Activated CD4-positive, alpha-beta memory T cell treated with anti-CD3 and anti-CD28 coated beads, Interleukin-2, amount 10 ng/mL, durations not matched to agents 7 days and 5 days (primary cell): ENCODE data around the gene TDRD7. TPM values are rescaled to one million over a fixed set of nuclear protein-coding genes. Genes with fewer than 3 reads are reported as not detected.

Experiments used
- CTCF ChIA-PET: fragments of 350-600 bp; sonication (Branson Sonifier 250); formaldehyde crosslinking; loops from one replicate; lab custom pipeline; 2021; ENCODE audit warnings: antibody characterized with exemption, inconsistent platforms; lab: Charles Lee
- POLR2A ChIA-PET: fragments of 350-600 bp; sonication (Branson Sonifier 250); formaldehyde crosslinking; loops from one replicate; lab custom pipeline; 2021; ENCODE audit warnings: antibody characterized with exemption; lab: Charles Lee
- DNase-seq: peaks from one replicate; pipeline ENCODE4 v3.0.0-alpha.2; 2020
- H3K27ac Mint-ChIP-seq: one replicate; pipeline ENCODE4 v1.8.0; 2021; ENCODE audit warnings: mild to moderate bottlenecking, mixed read lengths
- H3K27me3 Mint-ChIP-seq: one replicate; pipeline ENCODE4 v1.8.0; 2021; ENCODE audit warnings: mixed read lengths
- H3K36me3 Mint-ChIP-seq: one replicate; pipeline ENCODE4 v1.8.0; 2021; ENCODE audit warnings: low read depth, mixed read lengths
- H3K4me1 Mint-ChIP-seq: one replicate; pipeline ENCODE4 v1.8.0; 2021; ENCODE audit warnings: mixed read lengths
- H3K4me3 Mint-ChIP-seq: one replicate; pipeline ENCODE4 v1.8.0; 2021; ENCODE audit warnings: mild to moderate bottlenecking, mixed read lengths
- H3K9me3 Mint-ChIP-seq: one replicate; pipeline ENCODE4 v1.8.0; 2021; ENCODE audit warnings: mixed read lengths
- total RNA-seq, 2 experiments: library from RNA; stranded (reverse); gene quantifications; one replicate each; pipeline ENCODE4 v1.2.3, GENCODE V29; 2021

TDRD7 gene
- total RNA-seq, 2 experiments from 2014 or later = 19.4 to 19.8 TPM

DNA sequence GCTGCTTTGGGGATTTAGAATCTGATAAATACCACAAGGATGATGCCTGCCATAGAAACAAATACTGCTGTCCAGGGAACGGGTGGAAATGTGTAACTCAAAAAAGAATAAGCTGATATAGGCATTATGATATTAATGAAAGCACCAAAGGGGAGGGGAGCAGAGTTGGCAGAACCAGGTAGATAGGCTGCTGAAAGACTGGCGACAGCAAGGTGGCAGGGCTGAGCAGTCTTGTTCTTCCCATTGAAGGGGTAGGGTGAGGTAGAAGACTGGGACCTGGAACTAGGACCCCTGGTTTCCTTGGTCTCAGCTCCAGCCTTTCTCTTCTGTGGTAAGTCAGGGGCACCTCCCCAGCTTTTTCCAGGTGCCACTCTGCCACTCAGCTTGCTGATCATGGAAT, 58.2 kb downstream of the TDRD7 start:
- Mint-ChIP-seq H3K27me3 (no peaks in the 10 kb centered on the region), H3K36me3 (peaks cover 26% of the 10 kb centered on the region), H3K27ac (no peak overlapping the region), H3K4me1 (no peaks in the 10 kb centered on the region), H3K4me3 (no peak overlapping the region), H3K9me3 (no peaks in the 10 kb centered on the region)
- POLR2A ChIA-PET = no interaction called here
- CTCF ChIA-PET = interaction anchor here (1.2 to 5.2 kb wide), 6 partner anchors 8 to 213 kb away, joined by 3 to 89 read pairs (median 4); no protein-coding TSS in a partner anchor
- no peak for DNase-seq

DNA sequence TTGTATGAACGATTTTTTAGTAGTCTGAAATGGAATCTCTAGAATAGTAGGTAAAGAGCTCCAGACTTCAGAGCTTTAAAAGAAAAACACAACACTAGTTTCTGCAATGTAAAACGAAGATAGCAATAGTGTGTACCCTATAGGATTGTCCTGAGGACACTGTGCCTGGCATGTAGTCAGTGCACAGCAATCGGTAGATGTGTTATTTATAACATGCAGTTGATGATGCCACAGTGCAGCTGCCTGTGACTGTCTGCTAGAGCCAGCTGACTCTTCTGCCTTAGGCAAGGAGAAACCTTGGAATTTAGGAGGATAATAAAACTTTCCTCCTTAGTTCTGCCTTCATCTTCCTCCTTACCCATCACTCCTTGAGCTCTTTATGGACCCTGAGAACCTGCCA, 61.8 kb downstream of the TDRD7 start:
- no peaks in the 10 kb centered on the region for H3K9me3 Mint-ChIP-seq
- DNase-seq = no peak

GRCh38 chr9:97474372-97474925, 62.6 kb downstream of the TDRD7 start:
- Mint-ChIP-seq H3K9me3 (no peaks in the 10 kb centered on the region), H3K36me3 (peaks cover 26% of the 10 kb centered on the region), H3K4me3 (no peak overlapping the region), H3K27me3 (no peaks in the 10 kb centered on the region), H3K4me1 (no peaks in the 10 kb centered on the region), H3K27ac (no peak overlapping the region)
- no peak for DNase-seq
- POLR2A ChIA-PET = interaction anchor here (1.2 kb wide), 1 partner anchor 101 kb away, joined by 3 read pairs; no protein-coding TSS in a partner anchor
- CTCF ChIA-PET = interaction anchor here (0.6 to 1.5 kb wide), 3 partner anchors 92 to 141 kb away, joined by 3 to 10 read pairs (median 3); no protein-coding TSS in a partner anchor

More for the DNA sequence above, 61.8 kb downstream of the TDRD7 start:
- H3K4me1 Mint-ChIP-seq = no peaks in the 10 kb centered on the region
- POLR2A ChIA-PET = interaction anchor here (1.2 kb wide), 1 partner anchor 101 kb away, joined by 3 read pairs; no protein-coding TSS in a partner anchor
- H3K27ac Mint-ChIP-seq = no peak overlapping the region
- H3K4me3 Mint-ChIP-seq = no peak overlapping the region
- H3K27me3 Mint-ChIP-seq = no peaks in the 10 kb centered on the region
- CTCF ChIA-PET = interaction anchor here (0.9 to 1.5 kb wide), 3 partner anchors 120 to 142 kb away, joined by 3 to 10 read pairs (median 3); no protein-coding TSS in a partner anchor
- H3K36me3 Mint-ChIP-seq = peaks cover 21% of the 10 kb centered on the region

GRCh38 chr9:97475059-97475458, 63.2 kb downstream of the TDRD7 start:
- POLR2A ChIA-PET = no interaction called here
- Mint-ChIP-seq H3K9me3 (no peaks in the 10 kb centered on the region), H3K4me3 (no peak overlapping the region), H3K27me3 (no peaks in the 10 kb centered on the region), H3K27ac (no peak overlapping the region), H3K4me1 (no peaks in the 10 kb centered on the region), H3K36me3 (peaks cover 29% of the 10 kb centered on the region)
- no peak for DNase-seq
- CTCF ChIA-PET = no interaction called here

- no peak overlapping the region for H3K27ac Mint-ChIP-seq
- peaks cover 41% of the 10 kb centered on the region for H3K36me3 Mint-ChIP-seq
- H3K4me3 Mint-ChIP-seq = no peak overlapping the region
- POLR2A ChIA-PET = no interaction called here
- H3K4me1 Mint-ChIP-seq = no peaks in the 10 kb centered on the region
- DNase-seq = no peak
- peaks cover 4% of the 10 kb centered on the region for H3K9me3 Mint-ChIP-seq
- no peaks in the 10 kb centered on the region for H3K27me3 Mint-ChIP-seq
- CTCF ChIA-PET = no interaction called here
Observed at GRCh38 chr9:97478301-97478981, 66.5 kb downstream of the TDRD7 start.

- ChIA-PET CTCF (interaction anchor here (1.4 kb wide), 1 partner anchor 10 kb away, joined by 5 read pairs; no protein-coding TSS in a partner anchor), POLR2A (no interaction called here)
- peaks cover 4% of the 10 kb centered on the region for H3K9me3 Mint-ChIP-seq
- H3K27me3 Mint-ChIP-seq = no peaks in the 10 kb centered on the region
- no peak overlapping the region for H3K27ac Mint-ChIP-seq
- no peaks in the 10 kb centered on the region for H3K4me1 Mint-ChIP-seq
- no peak overlapping the region for H3K4me3 Mint-ChIP-seq
- H3K36me3 Mint-ChIP-seq = peaks cover 37% of the 10 kb centered on the region
- no peak for DNase-seq
Observed at GRCh38 chr9:97479496-97480159, 67.7 kb downstream of the TDRD7 start.

DNA sequence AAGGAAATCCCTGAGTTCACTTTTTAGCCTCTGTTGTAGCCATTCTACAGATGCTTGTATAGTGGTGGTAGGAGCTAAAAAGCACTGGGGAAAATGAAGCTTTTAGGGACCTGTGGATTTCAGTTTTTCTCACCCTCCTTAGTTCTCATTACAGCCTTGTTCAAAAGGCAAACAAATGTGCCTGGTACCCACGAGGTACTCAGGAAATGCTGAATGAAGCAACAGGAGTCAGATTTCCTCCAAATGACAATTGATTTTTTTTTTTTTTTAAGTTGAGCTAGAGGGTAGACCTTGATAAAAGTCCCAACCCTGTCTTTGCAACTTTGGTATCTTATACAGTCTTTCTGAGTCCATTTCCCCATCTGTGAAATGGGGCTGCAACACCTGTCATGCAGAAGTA, 68.3 kb downstream of the TDRD7 start:
- no peaks in the 10 kb centered on the region for H3K27me3 Mint-ChIP-seq
- peaks cover 34% of the 10 kb centered on the region for H3K36me3 Mint-ChIP-seq
- no peak overlapping the region for H3K27ac Mint-ChIP-seq
- H3K4me1 Mint-ChIP-seq = no peaks in the 10 kb centered on the region
- no peak overlapping the region for H3K4me3 Mint-ChIP-seq
- CTCF ChIA-PET = interaction anchor here (0.7 to 1.4 kb wide), 2 partner anchors 11 to 118 kb away, joined by 3 to 5 read pairs; no protein-coding TSS in a partner anchor
- DNase-seq = no peak
- POLR2A ChIA-PET = no interaction called here
- H3K9me3 Mint-ChIP-seq = peaks cover 4% of the 10 kb centered on the region

- H3K9me3 Mint-ChIP-seq = peaks cover 4% of the 10 kb centered on the region
- H3K4me1 Mint-ChIP-seq = no peaks in the 10 kb centered on the region
- no peak overlapping the region for H3K27ac Mint-ChIP-seq
- H3K27me3 Mint-ChIP-seq = no peaks in the 10 kb centered on the region
- no peak for DNase-seq
- POLR2A ChIA-PET = no interaction called here
- H3K4me3 Mint-ChIP-seq = no peak overlapping the region
- CTCF ChIA-PET = interaction anchor here (0.7 to 1.4 kb wide), 2 partner anchors 11 to 117 kb away, joined by 3 to 5 read pairs; no protein-coding TSS in a partner anchor
- H3K36me3 Mint-ChIP-seq = peaks cover 34% of the 10 kb centered on the region
Observed at GRCh38 chr9:97480749-97481148, 68.9 kb downstream of the TDRD7 start.

- Mint-ChIP-seq H3K27me3 (no peaks in the 10 kb centered on the region), H3K4me3 (no peak overlapping the region), H3K9me3 (peaks cover 11% of the 10 kb centered on the region), H3K27ac (no peak overlapping the region), H3K4me1 (no peaks in the 10 kb centered on the region), H3K36me3 (peaks cover 52% of the 10 kb centered on the region)
- CTCF ChIA-PET = interaction anchor here (0.6 to 2.1 kb wide), 4 partner anchors 16 to 149 kb away, joined by 3 to 8 read pairs (median 4); partner anchors contain the start of genes NCBP1 and TSTD2
- POLR2A ChIA-PET = no interaction called here
- DNase-seq = no peak
Observed at GRCh38 chr9:97484134-97484533, 72.2 kb downstream of the TDRD7 start.

- DNase-seq = no peak
- ChIA-PET CTCF (interaction anchor here (0.8 to 1.4 kb wide), 4 partner anchors 18 to 129 kb away, joined by 3 to 4 read pairs (median 3); no protein-coding TSS in a partner anchor), POLR2A (interaction anchor here (0.5 to 0.6 kb wide), 2 partner anchors 14 to 436 kb away, joined by 3 read pairs; partner anchors contain the start of gene TMOD1)
- peaks cover 13% of the 10 kb centered on the region for H3K9me3 Mint-ChIP-seq
- no peaks in the 10 kb centered on the region for H3K27me3 Mint-ChIP-seq
- H3K4me1 Mint-ChIP-seq = no peaks in the 10 kb centered on the region
- peaks cover 62% of the 10 kb centered on the region for H3K36me3 Mint-ChIP-seq
- no peak overlapping the region for H3K27ac Mint-ChIP-seq
- no peak overlapping the region for H3K4me3 Mint-ChIP-seq
Observed at GRCh38 chr9:97487107-97487506, 75.2 kb downstream of the TDRD7 start.

GRCh38 chr9:97487861-97488260, 76.0 kb downstream of the TDRD7 start:
- POLR2A ChIA-PET = no interaction called here
- Mint-ChIP-seq H3K27me3 (no peaks in the 10 kb centered on the region), H3K4me3 (no peak overlapping the region), H3K36me3 (peaks cover 60% of the 10 kb centered on the region), H3K9me3 (peaks cover 12% of the 10 kb centered on the region), H3K4me1 (no peaks in the 10 kb centered on the region), H3K27ac (no peak overlapping the region)
- CTCF ChIA-PET = interaction anchor here (0.7 to 1.4 kb wide), 4 partner anchors 13 to 129 kb away, joined by 3 to 8 read pairs (median 4); no protein-coding TSS in a partner anchor
- no peak for DNase-seq

DNA sequence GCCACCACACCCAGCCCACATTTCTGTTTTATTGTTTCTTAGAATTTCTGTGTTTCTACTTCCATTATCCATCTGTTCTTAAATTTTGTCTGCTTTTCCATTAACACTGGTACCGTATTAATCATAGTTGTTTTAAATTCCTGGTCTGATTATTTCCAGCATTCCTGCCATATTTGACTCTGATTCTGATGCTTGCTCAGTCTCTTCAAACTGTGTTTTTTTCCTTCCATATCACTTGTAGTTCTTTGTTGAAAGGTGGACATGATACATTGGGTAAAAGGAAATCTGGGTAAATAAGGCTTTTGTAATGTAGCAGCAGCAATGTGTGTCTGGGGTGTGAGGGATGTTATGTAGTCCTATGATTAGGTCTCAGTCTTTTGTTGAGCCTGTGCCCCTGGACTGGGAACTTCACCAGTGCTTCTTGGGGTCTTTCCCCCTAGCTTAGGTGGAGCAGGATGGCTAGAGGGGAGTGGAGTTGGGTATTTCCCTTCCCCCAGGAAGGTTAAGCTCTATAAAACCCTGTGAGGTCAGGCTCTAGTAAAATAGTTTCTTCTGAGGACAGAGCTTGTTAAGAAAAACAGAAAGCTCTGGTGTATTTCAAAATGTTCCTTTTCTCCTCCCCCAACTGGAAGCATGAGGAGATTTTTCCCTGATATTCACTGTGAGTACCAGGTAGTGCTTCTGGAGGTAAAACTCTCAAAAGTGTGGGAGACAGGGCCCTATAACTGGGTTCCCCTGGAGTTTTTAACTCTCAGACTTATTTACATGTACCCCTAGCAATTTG, 79.5 kb downstream of the TDRD7 start:
- ChIA-PET CTCF (interaction anchor here (0.7 kb wide), 1 partner anchor 10 kb away, joined by 3 read pairs; the partner anchor contains the start of gene TMOD1), POLR2A (no interaction called here)
- Mint-ChIP-seq H3K9me3 (peaks cover 9% of the 10 kb centered on the region), H3K27ac (no peak overlapping the region), H3K27me3 (no peaks in the 10 kb centered on the region), H3K4me1 (no peaks in the 10 kb centered on the region), H3K4me3 (no peak overlapping the region), H3K36me3 (peaks cover 55% of the 10 kb centered on the region)
- DNase-seq = no peak
